ENCODE results near the gene CYP46A1.
"Not testable (repeated sequence)": the region's sequence is repeated elsewhere in the genome, so short reads cannot be mapped to it uniquely, and the experiment has no call there.

CYP46A1 gene

DNA sequence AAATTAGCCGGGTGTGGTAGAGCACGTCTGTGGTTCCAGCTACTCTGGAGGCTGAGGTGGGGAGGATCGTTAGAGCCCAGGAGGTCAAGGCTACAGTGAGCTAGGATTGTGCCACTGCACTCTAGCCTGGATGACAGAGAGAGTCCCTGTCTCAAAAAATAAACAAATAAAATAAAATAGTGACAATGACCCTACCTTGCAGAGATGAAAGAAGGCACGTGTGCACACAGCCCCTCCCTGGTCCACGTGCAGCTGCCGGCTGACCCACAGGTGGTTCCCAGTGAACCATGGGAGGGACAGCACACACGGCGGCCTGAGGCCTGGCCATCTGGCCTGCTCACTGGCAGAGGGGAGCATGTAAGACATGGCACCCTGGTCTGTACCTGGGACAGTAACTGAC is 34.5 kb upstream of the CYP46A1 start:
- H3K9ac ChIP-seq (ENCODE audit: low read depth, low read length) = no peak overlapping the region
- H3K36me3 ChIP-seq (ENCODE audit: insufficient read depth, low read length) = no peaks in the 10 kb centered on the region
- H3K9me3 ChIP-seq (ENCODE audit: control insufficient read depth, insufficient read depth, low read length) = no peaks in the 10 kb centered on the region
- no peaks in the 10 kb centered on the region; the same call in 1 of the 2 replicates for H3K4me1 ChIP-seq (ENCODE audit: insufficient read depth, low read length)

DNA sequence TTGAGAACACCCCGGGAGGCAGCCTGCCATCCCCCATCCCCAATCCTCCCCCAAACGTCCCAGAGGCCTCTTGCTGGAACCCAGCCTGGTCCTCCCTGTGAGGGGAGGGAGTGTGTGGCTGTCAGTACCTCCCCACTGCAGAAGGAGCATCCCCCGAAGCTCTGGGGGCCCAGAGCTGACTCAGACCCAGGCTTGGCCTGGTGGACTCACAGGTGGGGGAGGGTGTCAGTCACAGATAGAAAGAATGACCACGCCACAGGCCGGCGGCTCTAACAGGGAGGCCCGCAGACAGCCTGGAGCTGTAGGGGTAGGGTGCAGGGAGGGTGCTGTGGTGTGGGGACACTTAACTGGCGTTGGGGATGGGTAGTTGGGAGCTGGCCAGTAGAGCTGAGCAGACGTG is 33.9 kb upstream of the CYP46A1 start:
- H3K9me3 ChIP-seq (ENCODE audit: control insufficient read depth, insufficient read depth, low read length) = no peaks in the 10 kb centered on the region
- no peak overlapping the region for H3K9ac ChIP-seq (ENCODE audit: low read depth, low read length)
- no peaks in the 10 kb centered on the region; the same call in 1 of the 2 replicates for H3K4me1 ChIP-seq (ENCODE audit: insufficient read depth, low read length)
- no peaks in the 10 kb centered on the region for H3K36me3 ChIP-seq (ENCODE audit: insufficient read depth, low read length)

DNA sequence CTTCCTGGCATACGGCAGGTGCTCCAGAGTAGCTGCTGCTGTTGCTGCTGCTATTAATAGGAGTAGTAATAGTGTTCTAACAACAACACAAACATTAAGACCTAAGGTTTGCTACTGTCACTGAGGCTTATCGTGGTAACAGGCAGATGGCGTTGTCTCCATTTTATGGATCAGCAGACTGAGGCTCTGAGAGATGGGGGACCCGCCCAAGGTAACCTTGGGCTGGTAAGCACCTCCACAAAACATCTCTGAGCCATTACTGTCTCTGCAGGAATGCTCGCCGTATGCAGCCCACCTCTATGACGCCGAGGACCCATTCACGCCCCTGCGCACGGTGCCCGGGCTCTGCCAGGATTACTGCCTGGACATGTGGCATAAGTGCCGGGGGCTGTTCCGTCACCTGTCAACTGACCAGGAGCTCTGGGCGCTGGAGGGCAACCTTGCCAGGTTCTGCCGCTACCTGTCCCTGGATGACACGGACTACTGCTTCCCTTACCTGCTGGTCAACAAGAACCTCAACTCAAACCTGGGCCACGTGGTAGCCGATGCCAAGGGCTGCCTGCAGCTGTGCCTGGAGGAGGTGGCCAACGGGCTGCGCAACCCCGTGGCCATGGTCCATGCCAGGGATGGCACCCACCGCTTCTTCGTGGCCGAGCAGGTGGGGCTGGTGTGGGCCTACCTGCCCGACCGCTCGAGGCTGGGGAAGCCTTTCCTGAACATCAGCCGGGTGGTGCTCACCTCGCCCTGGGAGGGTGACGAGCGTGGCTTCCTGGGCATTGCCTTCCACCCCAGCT is 31.9 kb upstream of the CYP46A1 start:
- H3K9me3 ChIP-seq (ENCODE audit: control insufficient read depth, insufficient read depth, low read length) = no peaks in the 10 kb centered on the region
- no peaks in the 10 kb centered on the region; the same call in 1 of the 2 replicates for H3K4me1 ChIP-seq (ENCODE audit: insufficient read depth, low read length)
- H3K9ac ChIP-seq (ENCODE audit: low read depth, low read length) = no peak overlapping the region
- H3K36me3 ChIP-seq (ENCODE audit: insufficient read depth, low read length) = no peaks in the 10 kb centered on the region

DNA sequence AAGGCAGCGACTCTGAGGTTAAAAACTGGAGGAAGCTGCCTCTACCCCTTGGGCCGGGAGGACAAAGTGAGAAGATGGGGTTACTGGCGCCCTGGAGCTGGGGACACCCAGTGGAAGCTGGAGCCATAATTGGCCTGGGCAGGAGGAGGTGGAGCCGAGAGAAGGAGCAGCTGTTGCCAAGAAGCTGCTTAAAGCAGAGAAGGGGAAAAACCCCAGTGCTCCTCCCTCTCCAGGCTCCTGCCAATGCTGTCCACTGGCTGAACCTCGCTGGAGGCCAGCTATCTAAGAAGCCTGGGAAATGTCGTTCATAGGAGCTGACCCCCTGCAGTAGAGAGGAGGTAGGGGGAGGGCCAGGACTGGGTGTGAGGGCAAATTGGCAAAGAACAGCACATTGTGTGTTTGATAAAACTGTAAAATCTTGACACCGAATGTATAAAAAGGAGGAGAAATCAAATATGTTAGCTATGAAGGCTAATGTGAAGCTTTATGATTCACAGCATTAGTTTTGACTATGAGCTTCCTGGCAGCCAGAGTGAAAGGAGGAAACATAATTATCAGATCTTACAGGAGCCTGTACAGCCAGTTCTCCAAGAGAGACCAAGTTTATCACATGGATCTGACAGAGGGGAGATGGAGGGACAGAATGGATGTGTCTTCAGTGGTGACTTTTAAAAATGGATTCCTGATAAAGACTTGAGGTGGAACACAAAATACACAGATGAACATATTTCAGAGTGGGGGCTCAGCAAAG is 29.7 kb upstream of the CYP46A1 start:
- no peaks in the 10 kb centered on the region for H3K36me3 ChIP-seq (ENCODE audit: insufficient read depth, low read length)
- no peak overlapping the region for H3K9ac ChIP-seq (ENCODE audit: low read depth, low read length)
- H3K4me1 ChIP-seq (ENCODE audit: insufficient read depth, low read length) = no peaks in the 10 kb centered on the region; the same call in 1 of the 2 replicates
- H3K9me3 ChIP-seq (ENCODE audit: control insufficient read depth, insufficient read depth, low read length) = no peaks in the 10 kb centered on the region

DNA sequence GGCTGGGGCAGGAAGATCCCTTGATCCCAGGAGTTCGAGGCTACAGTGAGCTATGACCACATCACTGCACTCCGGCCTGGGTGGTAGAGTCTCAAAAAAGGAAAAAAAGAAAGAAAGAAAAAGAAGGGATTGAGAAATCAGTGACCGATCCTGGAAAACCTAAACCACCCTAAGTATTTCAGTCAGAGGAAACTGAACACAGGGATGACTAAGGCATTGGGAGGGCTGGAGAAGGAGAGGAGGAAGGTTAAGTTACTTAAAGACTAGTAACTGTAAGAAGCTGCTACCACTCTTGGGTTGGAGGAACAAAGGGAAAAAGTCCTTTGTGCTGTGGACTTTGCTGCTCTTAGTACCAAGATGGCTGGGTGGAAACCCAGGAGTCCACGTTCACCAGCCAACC is 28.6 kb upstream of the CYP46A1 start:
- no peaks in the 10 kb centered on the region for H3K9me3 ChIP-seq (ENCODE audit: control insufficient read depth, insufficient read depth, low read length)
- peaks cover 5% of the 10 kb centered on the region; the same call in 1 of the 2 replicates for H3K4me1 ChIP-seq (ENCODE audit: insufficient read depth, low read length)
- no peak overlapping the region for H3K9ac ChIP-seq (ENCODE audit: low read depth, low read length)
- H3K36me3 ChIP-seq (ENCODE audit: insufficient read depth, low read length) = no peaks in the 10 kb centered on the region

DNA sequence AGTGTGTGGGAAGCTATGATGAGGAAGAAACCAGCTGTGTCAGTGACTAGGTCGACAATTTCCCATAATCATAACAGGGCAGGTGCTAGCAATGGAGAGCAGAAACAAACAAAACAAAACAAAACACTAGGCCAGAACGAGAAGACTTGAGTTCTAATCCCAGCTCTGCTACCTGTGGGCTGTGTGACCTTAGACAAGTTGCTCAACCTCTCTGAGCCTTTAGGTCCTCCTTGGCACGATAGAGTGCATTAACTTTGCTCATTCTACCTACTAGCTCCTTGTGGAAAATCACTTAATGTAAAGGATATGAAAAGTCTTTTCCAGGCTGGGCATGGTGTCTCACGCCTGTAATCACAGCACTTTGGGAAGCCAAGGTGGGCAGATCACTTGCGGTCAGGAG is 27.9 kb upstream of the CYP46A1 start:
- H3K9me3 ChIP-seq (ENCODE audit: control insufficient read depth, insufficient read depth, low read length) = no peaks in the 10 kb centered on the region
- no peak overlapping the region for H3K9ac ChIP-seq (ENCODE audit: low read depth, low read length)
- H3K36me3 ChIP-seq (ENCODE audit: insufficient read depth, low read length) = no peaks in the 10 kb centered on the region
- peaks cover 10% of the 10 kb centered on the region; the same call in 1 of the 2 replicates for H3K4me1 ChIP-seq (ENCODE audit: insufficient read depth, low read length)

DNA sequence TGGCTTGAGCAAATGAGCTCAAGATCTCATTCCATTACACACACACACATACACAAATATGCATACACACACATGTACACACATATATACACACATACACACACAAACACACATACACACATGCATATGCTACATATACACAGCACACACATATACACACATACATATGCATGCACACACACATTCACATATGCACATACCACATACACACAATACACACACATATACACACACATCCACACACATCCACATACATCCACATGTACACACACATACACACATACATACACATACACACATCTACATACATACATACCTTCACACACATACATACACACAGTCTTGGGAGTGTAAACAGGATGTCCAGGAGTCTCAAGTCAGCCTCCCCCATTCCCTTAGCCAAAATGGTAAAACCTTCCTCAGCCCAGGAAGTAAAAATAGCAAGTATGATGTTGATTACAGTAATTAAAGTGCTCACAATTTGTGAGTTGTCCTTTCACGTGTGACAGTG is 26.4 kb upstream of the CYP46A1 start:
- Histone ChIP-seq H3K4me1 (ENCODE audit: insufficient read depth, low read length) (peaks cover 10% of the 10 kb centered on the region; the same call in 1 of the 2 replicates), H3K9ac (ENCODE audit: low read depth, low read length) (no peak overlapping the region), H3K9me3 (ENCODE audit: control insufficient read depth, insufficient read depth, low read length) (no peaks in the 10 kb centered on the region), H3K36me3 (ENCODE audit: insufficient read depth, low read length) (no peaks in the 10 kb centered on the region)

DNA sequence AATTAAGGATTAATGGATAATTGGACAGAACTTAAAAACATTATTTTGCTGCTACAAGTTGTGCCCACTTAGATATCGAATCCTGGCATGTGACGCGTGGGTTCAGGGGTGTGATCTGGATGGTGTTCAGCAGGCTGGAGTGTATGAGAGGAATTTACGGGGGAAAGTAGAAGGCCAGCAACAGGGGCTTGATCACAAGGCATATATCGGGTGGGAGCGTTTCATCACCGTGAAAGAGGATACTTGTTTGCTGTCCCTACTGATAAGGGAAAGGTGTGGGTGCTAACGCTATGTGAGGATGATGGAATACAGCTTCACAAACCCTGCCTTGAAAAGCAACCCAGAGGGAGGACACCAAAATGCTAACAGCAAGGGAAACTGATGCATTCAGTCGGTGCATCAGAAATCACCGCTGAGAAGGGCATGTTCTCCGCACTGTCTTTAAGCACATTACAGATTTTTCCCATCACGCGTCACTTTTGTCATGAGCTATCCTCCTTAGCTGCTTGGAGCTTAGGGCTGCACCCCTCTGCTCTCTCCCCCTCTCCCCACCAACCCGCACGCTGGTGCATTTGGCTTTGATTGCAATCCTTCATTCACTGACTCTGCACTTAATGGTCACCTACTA is 25.8 kb upstream of the CYP46A1 start:
- H3K36me3 ChIP-seq (ENCODE audit: insufficient read depth, low read length) = no peaks in the 10 kb centered on the region
- no peak overlapping the region for H3K9ac ChIP-seq (ENCODE audit: low read depth, low read length)
- H3K4me1 ChIP-seq (ENCODE audit: insufficient read depth, low read length) = peaks cover 14% of the 10 kb centered on the region
- H3K9me3 ChIP-seq (ENCODE audit: control insufficient read depth, insufficient read depth, low read length) = no peaks in the 10 kb centered on the region

DNA sequence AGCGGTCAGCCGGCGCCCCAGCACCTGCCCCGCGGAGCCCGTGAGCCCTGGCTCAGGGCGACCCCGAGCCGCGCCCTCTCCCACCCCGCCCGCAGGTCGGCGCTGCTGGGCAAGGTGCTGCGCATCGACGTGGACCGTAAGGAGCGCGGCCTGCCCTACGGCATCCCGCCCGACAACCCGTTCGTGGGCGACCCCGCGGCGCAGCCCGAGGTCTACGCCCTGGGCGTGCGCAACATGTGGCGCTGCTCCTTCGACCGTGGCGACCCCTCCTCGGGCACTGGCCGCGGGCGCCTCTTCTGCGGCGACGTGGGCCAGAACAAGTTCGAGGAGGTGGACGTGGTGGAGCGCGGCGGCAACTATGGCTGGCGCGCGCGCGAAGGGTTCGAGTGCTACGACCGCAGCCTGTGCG is 24.8 kb upstream of the CYP46A1 start:
- no peaks in the 10 kb centered on the region; the same call in 1 of the 2 replicates for H3K36me3 ChIP-seq (ENCODE audit: insufficient read depth, low read length)
- peak overlapping the region; percentile 47; the same call in 1 of the 2 replicates for H3K9ac ChIP-seq (ENCODE audit: low read depth, low read length)
- H3K9me3 ChIP-seq (ENCODE audit: control insufficient read depth, insufficient read depth, low read length) = no peaks in the 10 kb centered on the region
- peaks cover 22% of the 10 kb centered on the region for H3K4me1 ChIP-seq (ENCODE audit: insufficient read depth, low read length)

DNA sequence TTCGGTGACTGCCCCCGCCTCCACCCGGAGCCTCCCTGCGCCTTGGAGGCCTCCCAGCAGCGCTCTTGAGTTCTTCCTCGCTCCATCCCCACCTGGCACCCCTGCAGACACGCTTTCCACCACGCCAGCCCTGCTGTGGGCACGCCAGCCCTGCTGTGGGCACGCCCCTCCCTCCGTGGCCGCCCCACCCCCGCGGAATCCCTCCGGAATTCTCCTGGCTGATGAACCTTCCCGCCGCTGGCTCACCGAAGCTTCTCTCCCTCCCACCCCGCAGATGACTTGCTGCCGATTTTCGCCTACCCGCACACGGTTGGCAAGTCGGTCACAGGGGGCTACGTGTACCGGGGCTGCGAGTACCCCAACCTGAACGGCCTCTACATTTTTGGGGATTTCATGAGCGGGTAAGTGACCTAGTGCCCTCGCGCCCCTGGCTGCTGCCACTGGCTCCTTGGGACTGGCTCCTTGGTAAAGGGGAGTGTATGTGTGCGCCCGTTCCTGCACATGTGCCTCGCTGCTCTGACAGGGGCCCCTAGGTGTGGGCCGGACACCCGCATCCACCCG is 24.0 kb upstream of the CYP46A1 start:
- no peaks in the 10 kb centered on the region for H3K9me3 ChIP-seq (ENCODE audit: control insufficient read depth, insufficient read depth, low read length)
- peaks cover 25% of the 10 kb centered on the region for H3K4me1 ChIP-seq (ENCODE audit: insufficient read depth, low read length)
- peak overlapping the region; percentile 56; the same call in 1 of the 2 replicates for H3K9ac ChIP-seq (ENCODE audit: low read depth, low read length)
- no peaks in the 10 kb centered on the region; the same call in 1 of the 2 replicates for H3K36me3 ChIP-seq (ENCODE audit: insufficient read depth, low read length)

DNA sequence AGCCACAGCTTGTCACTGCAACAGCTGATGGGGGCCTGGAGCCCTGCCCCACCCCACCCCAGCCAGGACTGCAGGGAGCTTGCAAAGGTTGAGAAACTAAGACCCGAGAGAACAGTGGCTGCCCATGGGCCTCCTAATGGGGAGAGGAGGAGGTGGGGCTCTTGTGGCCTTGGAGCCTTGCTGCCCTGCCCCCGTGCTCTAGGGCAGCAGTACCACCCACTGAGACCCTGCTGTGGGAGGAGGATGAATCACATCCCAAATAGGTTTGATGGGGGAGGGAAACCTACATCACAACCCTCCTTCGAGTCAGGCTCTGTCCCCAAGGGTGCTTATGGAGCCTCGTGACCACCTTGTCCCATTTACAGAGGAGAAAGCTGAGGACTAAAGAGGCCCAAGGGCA is 23.3 kb upstream of the CYP46A1 start:
- Histone ChIP-seq H3K9me3 (ENCODE audit: control insufficient read depth, insufficient read depth, low read length) (no peaks in the 10 kb centered on the region), H3K4me1 (ENCODE audit: insufficient read depth, low read length) (peaks cover 25% of the 10 kb centered on the region), H3K36me3 (ENCODE audit: insufficient read depth, low read length) (no peaks in the 10 kb centered on the region; the same call in 1 of the 2 replicates), H3K9ac (ENCODE audit: low read depth, low read length) (no peak overlapping the region; the same call in 1 of the 2 replicates)

DNA sequence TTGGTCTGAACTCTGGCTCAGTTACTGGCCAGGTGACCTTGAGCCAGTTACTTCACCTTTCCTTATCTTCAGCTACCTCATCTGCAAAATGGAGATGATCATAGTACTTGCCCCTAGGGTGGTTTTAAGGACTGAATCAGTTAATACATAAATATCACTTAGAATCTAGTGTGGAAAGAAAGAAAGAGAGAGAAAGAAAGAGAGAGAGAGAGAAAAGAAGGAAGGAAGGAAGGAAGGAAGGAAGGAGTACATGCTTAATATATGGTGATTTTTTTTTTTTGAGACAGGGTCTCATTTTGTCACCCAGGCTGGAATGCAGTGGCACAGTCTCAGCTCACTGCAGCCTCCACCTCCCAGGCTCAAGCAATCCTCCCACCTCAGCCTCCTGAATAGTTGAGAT is 22.9 kb upstream of the CYP46A1 start:
- H3K4me1 ChIP-seq (ENCODE audit: insufficient read depth, low read length) = peaks cover 28% of the 10 kb centered on the region
- H3K9ac ChIP-seq (ENCODE audit: low read depth, low read length); H3K36me3 ChIP-seq (ENCODE audit: insufficient read depth, low read length); H3K9me3 ChIP-seq (ENCODE audit: control insufficient read depth, insufficient read depth, low read length): not testable (repeated sequence)

DNA sequence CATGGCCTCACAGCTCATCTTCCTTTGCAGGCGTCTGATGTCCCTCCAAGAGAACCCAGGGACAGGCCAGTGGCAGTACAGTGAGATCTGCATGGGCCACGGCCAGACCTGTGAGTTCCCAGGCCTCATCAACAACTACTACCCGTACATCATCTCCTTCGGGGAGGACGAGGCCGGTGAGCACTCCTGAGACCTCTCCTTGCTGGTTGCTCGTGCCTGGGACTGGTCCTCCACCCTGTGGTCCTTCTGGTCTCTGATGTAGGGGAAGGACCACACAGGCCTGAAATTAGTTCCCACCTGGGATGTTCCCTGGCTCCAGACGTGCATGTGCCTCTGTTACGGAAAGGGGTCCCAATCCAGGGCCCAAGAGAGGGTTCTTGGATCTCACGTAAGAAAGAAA is 21.3 kb upstream of the CYP46A1 start:
- no peaks in the 10 kb centered on the region for H3K9me3 ChIP-seq (ENCODE audit: control insufficient read depth, insufficient read depth, low read length)
- H3K4me1 ChIP-seq (ENCODE audit: insufficient read depth, low read length) = peaks cover 37% of the 10 kb centered on the region
- no peaks in the 10 kb centered on the region; the same call in 1 of the 2 replicates for H3K36me3 ChIP-seq (ENCODE audit: insufficient read depth, low read length)
- no peak overlapping the region for H3K9ac ChIP-seq (ENCODE audit: low read depth, low read length)

Data from ES-I3 (cell line).